Measurements from ENCODE around the gene CERK. TPM values are rescaled to one million over a fixed set of nuclear protein-coding genes. Genes with fewer than 3 reads are reported as not detected.

Gene CERK
- total and polyA plus RNA-seq, 2 of the 13 experiments (the other 11 are each of a cell fraction or from before 2014, with no cell fraction given) = 40.3 to 41.9 TPM

GRCh38 chr22:46753360-46753759 lies 15.3 kb upstream of the CERK start:
- in situ Hi-C loops (cut with HindIII; ENCODE audit: extremely low pct_ligation_motif_present, low pct_unique_long_range_greater_than_20kb) = no loop called here
- intact Hi-C loops (cut with micrococcal nuclease; ENCODE audit: unreplicated experiment) = no loop called here
- Histone ChIP-seq H3K4me2 (ENCODE audit: low read depth, low read length) (peak overlapping the region; percentile 79), H3K27ac (ENCODE audit: extremely low read length, insufficient read depth, low read length) (peak overlapping the region; percentile 78), H3K4me3 (replicated peaks in 1 of 3; ENCODE audit: insufficient read depth in 1 of 3, low read depth in 2 of 3, low read length in 3 of 3) (peak overlapping the region in 1 of 3 experiments; percentile 51; a peak in 1 of 6 replicates), H4K20me1 (ENCODE audit: insufficient read depth, low read length) (no peaks in the 10 kb centered on the region), H3K79me2 (ENCODE audit: insufficient read depth, low read length) (no peaks in the 10 kb centered on the region), H3K9me3 (ENCODE audit: low read length) (peaks cover 8% of the 10 kb centered on the region), H3K9ac (ENCODE audit: insufficient read depth, low read depth, low read length) (peak overlapping the region; percentile 63), H3K27me3 (ENCODE audit: control insufficient read depth in 1 of 2, insufficient read depth in 2 of 2, low read length in 2 of 2) (peaks cover under 1 to 6% of the 10 kb centered on the region in 2 experiments; a peak in 3 of 5 replicates), H3K36me3 (replicated peaks in 1 of 2; ENCODE audit: control insufficient read depth in 1 of 2, insufficient read depth in 2 of 2, low read length in 2 of 2) (no peaks in the 10 kb centered on the region), H2AFZ (ENCODE audit: low read length) (no peak overlapping the region), H3K4me1 (ENCODE audit: insufficient read depth, low read length) (peaks cover 57% of the 10 kb centered on the region)
- FAIRE-seq (no peak), ATAC-seq (no peak), DNase-seq (ENCODE audit: low spot score) (no peak)
- WGBS (ENCODE audit: low lambda C conversion rate) = 96% methylated on average over 7 of the region's 8 CpGs
- TF ChIP-seq ZSCAN21 (CRISPR knock-in tag; IDR thresholded peaks at IDR 0.05; ENCODE audit: borderline replicate concordance) = no peak
- no peak for TF ChIP-seq ZMYM2 (CRISPR knock-in tag; IDR thresholded peaks at IDR 0.05)
- TF ChIP-seq ZNF225 (CRISPR knock-in tag; IDR thresholded peaks at IDR 0.05) = no peak
- TF ChIP-seq SP2 (CRISPR knock-in tag; IDR thresholded peaks at IDR 0.05) = no peak
- no peak for TF ChIP-seq ASH2L (IDR thresholded peaks at IDR 0.05; ENCODE audit: insufficient read length, low read depth, low read length)
- no peak for TF ChIP-seq NFYC (CRISPR knock-in tag; IDR thresholded peaks at IDR 0.05)
- TF ChIP-seq ZNF282 (IDR thresholded peaks at IDR 0.05; ENCODE audit: partially characterized antibody) = no peak
- no peak for TF ChIP-seq ZNF280D (CRISPR knock-in tag; IDR thresholded peaks at IDR 0.05)
- TF ChIP-seq PREB (CRISPR knock-in tag; IDR thresholded peaks at IDR 0.05) = no peak
- no peak for TF ChIP-seq FOXM1 (CRISPR knock-in tag; IDR thresholded peaks at IDR 0.05)
- CTCF ChIA-PET (ENCODE audit: low intra/inter-chr PET ratio, low total read pairs) = no interaction called here
- BruUV-seq (replicated peaks) = no TSS peak
- POLR2A ChIA-PET = interaction anchor here (1.2 to 3.1 kb wide), 9 partner anchors 9 to 63 kb away, joined by 4 to 42 read pairs (median 8); partner anchors contain the start of gene TBC1D22A

Data from HepG2 (cell line).